HG03103 (cell line): ENCODE data around the gene CCNE1.
"Not testable (repeated sequence)": the region's sequence is repeated elsewhere in the genome, so short reads cannot be mapped to it uniquely, and the experiment has no call there.

ENCODE experiments used
- ATAC-seq: cut with Tn5 transposase; IDR thresholded peaks from one replicate; pipeline ENCODE4 v1.9.1; 2021; ENCODE audit warnings: low read depth; ENCODE audit not compliant: unreplicated experiment

CCNE1 gene

DNA sequence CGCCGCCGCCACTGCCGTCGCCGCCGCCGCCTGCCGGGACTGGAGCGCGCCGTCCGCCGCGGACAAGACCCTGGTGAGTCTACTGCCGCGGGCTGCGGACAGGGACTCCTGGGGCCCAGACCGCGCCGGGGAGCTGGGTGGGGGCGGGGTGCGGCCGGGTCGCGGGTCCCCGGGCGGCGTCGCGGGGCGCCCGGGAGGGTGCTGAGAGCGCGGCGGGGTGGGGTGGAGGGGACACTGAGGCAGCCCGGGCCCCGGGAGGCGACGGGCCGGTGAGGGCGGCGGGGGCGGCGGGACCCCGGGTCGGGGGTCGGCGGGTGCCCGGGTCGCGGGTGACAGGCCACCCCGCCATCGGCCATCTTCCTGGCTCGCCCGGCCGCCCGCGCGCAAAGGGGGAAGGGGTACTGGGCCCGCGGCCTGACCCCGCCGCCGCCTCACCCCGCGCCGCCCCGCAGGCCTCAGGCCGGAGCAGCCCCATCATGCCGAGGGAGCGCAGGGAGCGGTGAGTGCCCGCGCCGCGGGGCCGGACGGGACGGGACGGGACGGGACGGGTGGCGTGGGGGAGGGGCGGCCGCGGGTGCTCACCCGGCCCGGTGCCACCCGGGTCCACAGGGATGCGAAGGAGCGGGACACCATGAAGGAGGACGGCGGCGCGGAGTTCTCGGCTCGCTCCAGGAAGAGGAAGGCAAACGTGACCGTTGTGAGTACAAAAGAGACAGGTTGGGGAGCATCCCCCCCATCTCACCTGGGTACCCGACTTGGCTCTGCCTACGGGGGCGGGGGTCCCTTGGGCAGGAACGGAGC is 489 bp downstream of the CCNE1 start:
- peak; percentile 8 for ATAC-seq

GRCh38 chr19:29812881-29813275 is 1.1 kb downstream of the CCNE1 start:
- ATAC-seq, result no peak

- no peak for ATAC-seq
Observed at GRCh38 chr19:29813642-29814041, 1.9 kb downstream of the CCNE1 start.

DNA sequence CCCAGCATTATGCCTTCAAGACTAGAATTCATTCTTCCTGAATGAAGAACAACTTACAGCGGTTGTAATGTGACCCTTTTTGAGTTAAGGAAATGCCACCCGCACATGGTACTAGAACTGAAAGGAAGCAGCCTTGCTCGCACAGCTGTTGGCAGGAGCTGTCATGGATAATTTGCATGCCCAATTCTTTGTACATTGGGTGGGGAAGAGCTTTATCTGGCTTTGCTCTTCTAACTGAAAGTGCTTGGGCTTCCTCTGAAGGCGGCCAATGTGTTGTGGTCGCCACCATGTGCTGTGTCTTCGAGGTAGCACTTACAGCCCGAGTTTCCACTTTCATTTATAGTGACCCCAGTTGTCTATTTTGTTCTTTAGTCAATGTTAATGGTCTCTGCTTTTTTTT is 3.4 kb downstream of the CCNE1 start:
- no peak for ATAC-seq

- ATAC-seq, result no peak
Observed at GRCh38 chr19:29817316-29817715, 5.5 kb downstream of the CCNE1 start.

DNA sequence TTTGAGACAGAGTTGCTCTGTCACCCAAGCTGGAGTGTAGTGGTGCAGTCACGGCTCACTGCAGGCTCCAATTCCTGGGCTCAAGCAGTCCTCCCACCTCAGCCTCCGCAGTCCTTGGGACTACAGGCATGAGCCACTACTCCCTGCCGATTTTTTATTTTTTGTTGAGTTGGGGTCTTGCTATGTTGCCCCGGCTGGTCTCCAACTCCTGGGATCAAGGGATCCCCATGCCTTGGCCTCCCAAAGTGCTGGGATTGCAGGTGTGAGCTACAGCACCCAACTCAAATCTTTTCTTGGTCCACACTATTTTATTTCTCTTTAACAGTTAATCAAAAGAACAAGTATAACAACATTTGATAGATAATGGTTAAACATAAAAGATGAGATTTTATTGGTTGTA is 7.5 kb downstream of the CCNE1 start:
- ATAC-seq, result no peak

DNA sequence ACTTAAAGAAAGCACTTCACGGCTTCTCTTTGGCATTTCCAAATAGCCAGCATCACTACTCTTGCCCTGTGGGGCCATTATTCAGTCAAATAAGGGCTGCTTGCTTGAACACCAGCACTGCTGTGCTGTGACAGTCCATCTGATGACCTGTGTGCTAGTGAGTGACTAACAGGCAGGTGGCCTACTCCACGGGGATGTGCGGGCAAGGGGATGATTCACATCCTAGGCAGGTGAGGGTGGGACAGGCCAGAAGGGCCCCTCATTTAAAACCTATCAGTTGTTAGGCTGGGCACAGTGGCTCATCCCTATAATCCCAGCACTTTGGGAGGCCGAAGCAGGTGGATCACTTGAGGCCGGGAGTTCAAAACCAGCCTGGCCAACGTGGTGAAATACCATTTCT is 8.2 kb downstream of the CCNE1 start:
- no peak for ATAC-seq

DNA sequence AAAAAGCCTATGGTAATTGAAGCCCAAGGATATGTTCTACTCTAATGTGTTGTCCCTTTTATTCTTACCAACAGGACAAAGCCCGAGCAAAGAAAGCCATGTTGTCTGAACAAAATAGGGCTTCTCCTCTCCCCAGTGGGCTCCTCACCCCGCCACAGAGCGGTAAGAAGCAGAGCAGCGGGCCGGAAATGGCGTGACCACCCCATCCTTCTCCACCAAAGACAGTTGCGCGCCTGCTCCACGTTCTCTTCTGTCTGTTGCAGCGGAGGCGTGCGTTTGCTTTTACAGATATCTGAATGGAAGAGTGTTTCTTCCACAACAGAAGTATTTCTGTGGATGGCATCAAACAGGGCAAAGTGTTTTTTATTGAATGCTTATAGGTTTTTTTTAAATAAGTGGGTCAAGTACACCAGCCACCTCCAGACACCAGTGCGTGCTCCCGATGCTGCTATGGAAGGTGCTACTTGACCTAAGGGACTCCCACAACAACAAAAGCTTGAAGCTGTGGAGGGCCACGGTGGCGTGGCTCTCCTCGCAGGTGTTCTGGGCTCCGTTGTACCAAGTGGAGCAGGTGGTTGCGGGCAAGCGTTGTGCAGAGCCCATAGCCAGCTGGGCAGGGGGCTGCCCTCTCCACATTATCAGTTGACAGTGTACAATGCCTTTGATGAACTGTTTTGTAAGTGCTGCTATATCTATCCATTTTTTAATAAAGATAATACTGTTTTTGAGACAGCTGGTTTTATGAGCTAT is 12.0 kb downstream of the CCNE1 start:
- no peak for ATAC-seq

- not testable (repeated sequence) for ATAC-seq
Observed at GRCh38 chr19:29825263-29825662, 13.5 kb downstream of the CCNE1 start.

DNA sequence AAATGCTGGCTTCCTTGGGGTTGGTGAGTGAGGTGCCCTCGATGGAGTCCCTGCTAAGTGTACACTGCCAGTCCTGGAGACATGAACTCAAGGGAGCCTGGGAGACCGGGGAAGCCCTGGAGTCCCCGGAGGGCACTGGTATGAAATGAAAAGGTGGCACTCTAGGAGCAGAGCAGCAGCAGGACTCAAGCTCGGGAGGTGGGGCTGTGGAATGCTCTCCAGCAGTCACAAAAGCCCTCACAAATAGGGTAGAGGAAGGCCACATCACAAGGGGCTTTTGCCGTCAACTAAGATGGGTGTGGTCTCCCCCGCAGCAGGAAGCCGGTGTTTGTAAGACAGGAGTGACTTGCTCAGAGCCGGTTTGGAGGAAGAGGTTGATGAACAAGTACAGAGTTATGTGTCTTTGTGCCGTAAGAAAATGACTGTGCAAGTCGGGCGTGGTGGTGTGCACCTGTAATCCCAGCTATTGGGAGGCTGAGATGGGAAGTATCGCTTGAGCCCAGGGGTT is 19.3 kb downstream of the CCNE1 start:
- no peak for ATAC-seq

GRCh38 chr19:29831686-29832085 is 19.9 kb downstream of the CCNE1 start:
- no peak for ATAC-seq

DNA sequence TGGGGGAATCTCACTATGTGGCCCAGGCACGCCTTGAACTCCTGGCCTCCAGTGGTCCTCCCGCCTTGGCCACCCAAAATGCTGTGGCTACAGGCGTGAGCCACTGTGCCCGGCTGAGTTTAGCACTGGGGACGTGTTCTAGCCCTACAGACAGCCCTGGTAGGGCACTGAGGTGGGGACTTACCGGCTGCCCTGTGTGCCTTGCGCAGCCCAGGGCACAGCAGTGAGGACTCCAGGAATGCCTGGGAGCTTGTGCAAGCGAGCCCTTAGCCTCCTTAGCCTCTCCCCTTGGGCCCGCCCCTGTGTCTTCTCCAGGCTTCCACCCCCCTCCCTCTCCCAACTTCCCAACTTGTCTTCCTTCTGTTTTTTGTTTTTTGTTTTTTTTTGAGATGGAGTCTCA is 21.0 kb downstream of the CCNE1 start:
- ATAC-seq, result no peak

GRCh38 chr19:29833614-29834261 is 21.9 kb downstream of the CCNE1 start:
- ATAC-seq, result no peak

- no peak for ATAC-seq
Observed at GRCh38 chr19:29834991-29835846, 23.4 kb downstream of the CCNE1 start.

- ATAC-seq, result peak; percentile 49
Observed at GRCh38 chr19:29836409-29836825, 24.6 kb downstream of the CCNE1 start.

DNA sequence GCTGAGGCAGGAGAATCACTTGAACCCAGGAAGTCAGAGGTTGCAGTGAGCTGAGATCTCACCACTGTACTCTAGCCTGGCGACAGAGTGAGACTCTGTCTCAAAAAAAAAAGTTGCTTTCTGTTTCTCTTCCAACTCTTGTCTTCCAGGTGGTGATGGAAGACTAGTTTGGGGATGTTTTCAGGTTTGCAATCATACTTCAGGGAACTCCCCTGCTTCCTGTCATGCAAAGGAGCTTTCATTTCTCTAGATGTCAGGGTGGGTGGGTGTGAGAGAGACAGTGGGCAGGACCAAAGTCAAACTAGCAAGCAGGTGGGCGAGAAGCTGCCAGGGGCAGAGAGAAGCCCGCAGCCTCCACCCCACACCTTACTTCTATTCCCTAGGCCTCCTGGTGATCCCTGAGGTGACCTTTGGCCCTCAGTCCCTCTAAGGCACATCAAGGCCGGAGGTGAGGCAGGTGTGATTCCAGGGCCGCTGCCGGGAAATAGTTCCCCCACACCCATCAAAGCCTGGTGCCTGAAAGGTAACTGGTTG is 25.7 kb downstream of the CCNE1 start:
- ATAC-seq, result no peak

DNA sequence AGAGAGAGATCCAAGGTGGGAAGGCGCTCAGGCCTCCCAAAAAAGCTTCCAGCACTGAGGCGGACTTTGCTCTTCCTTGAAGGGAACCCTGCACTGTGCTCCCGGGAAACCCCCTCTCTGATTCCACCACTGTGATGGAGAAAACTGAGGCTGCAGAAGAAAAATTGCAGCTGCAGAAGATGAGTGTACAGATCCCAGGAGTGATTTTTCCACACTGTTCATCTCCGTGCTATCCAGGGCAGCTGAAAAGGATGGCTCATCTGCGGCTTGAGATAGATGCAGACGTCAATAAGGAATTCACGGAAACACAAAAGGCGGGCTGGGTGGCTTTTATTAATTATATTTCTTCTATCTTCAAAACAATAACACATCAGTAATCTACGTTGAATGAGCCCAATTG is 26.2 kb downstream of the CCNE1 start:
- no peak for ATAC-seq

DNA sequence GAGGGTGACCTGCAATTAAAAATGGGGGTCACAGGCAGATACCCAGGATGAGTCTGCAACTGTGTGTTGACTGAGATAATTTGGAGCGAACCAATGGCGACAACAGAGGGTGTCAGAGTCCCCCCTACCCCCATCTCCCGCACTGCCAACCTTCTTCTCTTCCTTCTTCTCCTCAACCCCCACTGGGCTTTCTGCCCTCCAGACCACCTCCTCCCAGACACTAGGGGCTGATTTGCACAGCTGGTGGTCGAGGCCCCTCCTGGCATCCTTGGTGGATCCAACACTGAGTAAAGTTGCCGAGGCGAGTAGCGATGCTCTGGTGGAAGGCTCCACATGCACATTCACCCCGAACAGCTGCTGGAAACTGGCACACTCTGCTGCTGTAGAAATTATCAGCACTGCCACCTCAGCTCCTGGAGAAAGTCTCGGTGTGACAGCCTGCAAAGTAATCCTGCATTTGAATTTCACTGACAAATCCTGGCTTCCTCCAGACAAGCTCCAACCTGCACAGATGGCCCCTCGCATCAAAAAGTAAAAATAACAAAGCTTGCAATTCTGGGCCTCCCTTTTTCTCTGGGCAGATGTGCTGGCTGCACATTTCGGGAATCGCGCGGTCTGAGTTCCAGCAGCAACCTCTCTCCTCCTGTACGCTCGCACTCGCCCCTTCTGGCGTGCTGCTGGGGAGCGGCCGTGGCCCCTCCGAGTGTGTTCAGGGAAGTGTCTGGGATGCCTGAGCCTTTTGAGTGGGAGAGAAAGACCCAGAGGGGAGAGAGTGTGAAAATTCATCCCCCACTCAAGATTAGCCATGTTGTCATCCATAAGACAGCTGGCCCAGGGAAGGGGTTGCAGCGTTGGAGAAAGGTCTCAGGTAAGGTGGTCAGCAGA is 28.5 kb downstream of the CCNE1 start:
- ATAC-seq, result no peak

DNA sequence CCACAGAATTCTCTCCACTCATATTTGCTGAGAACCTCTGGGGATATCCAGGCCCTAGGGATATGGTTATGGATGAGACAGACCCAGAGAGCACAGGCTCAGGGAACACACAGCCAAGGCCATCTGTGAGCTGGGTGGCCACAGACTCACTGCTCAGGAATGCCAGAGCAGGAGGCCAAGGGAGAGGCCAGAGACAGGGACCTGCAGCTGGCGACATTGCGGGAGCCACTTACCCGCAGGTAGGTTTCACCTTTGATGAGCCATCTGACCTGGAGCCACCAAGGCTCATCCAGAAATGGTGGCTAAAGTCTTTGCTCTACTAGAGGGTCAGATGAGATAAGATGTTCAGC is 29.4 kb downstream of the CCNE1 start:
- no peak for ATAC-seq
